Suprapubic skin (tissue), 4 donors: ENCODE data around the gene LRRC46. TPM values are rescaled to one million over a fixed set of nuclear protein-coding genes. Genes with fewer than 3 reads are reported as not detected.

ENCODE experiments used
- DNase-seq, 2 donors: peaks; one replicate each; pipeline ENCODE4 v3.0.0-alpha.2; 2019; ENCODE audit warnings: low spot score in 2 of 2
- H3K27ac ChIP-seq: fragments of 200-600 bp; sonication (generic); one replicate; pipeline ENCODE4 v1.5.1; 2019
- H3K27me3 ChIP-seq: fragments of 200-600 bp; sonication (generic); one replicate; pipeline ENCODE4 v1.5.1; 2019
- H3K36me3 ChIP-seq: fragments of 200-600 bp; sonication (generic); one replicate; pipeline ENCODE4 v1.5.1; 2019
- H3K4me1 ChIP-seq: fragments of 200-600 bp; sonication (generic); one replicate; pipeline ENCODE4 v1.5.1; 2019
- H3K4me3 ChIP-seq: fragments of 200-600 bp; sonication (generic); one replicate; pipeline ENCODE4 v1.5.1; 2019; ENCODE audit warnings: mild to moderate bottlenecking
- H3K9me3 ChIP-seq: fragments of 200-600 bp; sonication (generic); one replicate; pipeline ENCODE4 v1.5.1; 2019
- CTCF ChIP-seq, 2 donors: fragments of 200-600 bp in 1 of 2; fragments of 450-650 bp in 1 of 2; sonication (generic) in 1 of 2; IDR thresholded peaks; one replicate each; pipeline ENCODE4 v1.5.1; 2016 to 2019; ENCODE audit warnings: antibody characterized with exemption in 2 of 2, mild to moderate bottlenecking in 1 of 2, moderate library complexity in 1 of 2
- EP300 ChIP-seq: sonication (generic); formaldehyde crosslinking; IDR thresholded peaks from one replicate; pipeline ENCODE4 v1.6.1; 2017; ENCODE audit warnings: antibody characterized with exemption
- POLR2A ChIP-seq, 2 donors: fragments of 450-650 bp; IDR thresholded peaks; one replicate each; pipeline ENCODE4 v1.6.1; 2017; ENCODE audit warnings: antibody characterized with exemption in 2 of 2, mild to moderate bottlenecking in 2 of 2, moderate library complexity in 2 of 2
- POLR2AphosphoS5 ChIP-seq, 3 donors: sonication (generic); formaldehyde crosslinking; IDR thresholded peaks; one replicate each; pipeline ENCODE4 v1.6.1; 2017; ENCODE audit warnings: antibody characterized with exemption in 3 of 3
- WGBS: methylation state at CpG from one replicate; pipeline ENCODE4 v1.1.5; 2018; 5-methylcytosine and 5-hydroxymethylcytosine counted together
- total RNA-seq, 4 donors: library from RNA; depleted of rRNA; stranded (reverse); fragments of >200 nt; gene quantifications; one replicate each; pipeline ENCODE4 v1.1.0, GENCODE V29; 2016

LRRC46 gene
- total RNA-seq, 4 donors from 2014 or later = not detected

- Histone ChIP-seq H3K27ac (no peak overlapping the region), H3K4me3 (no peak overlapping the region), H3K4me1 (peaks cover 24% of the 10 kb centered on the region), H3K9me3 (no peaks in the 10 kb centered on the region), H3K36me3 (peaks cover 57% of the 10 kb centered on the region), H3K27me3 (no peaks in the 10 kb centered on the region)
- peak; percentile 51 to 75 for DNase-seq
- 53% methylated on average over 9 of the region's 9 CpGs for WGBS
- TF ChIP-seq EP300 (no peak), CTCF (IDR thresholded peaks at IDR 0.05) (no peak), POLR2AphosphoS5 (IDR thresholded peaks at IDR 0.05) (no peak), POLR2A (IDR thresholded peaks at IDR 0.05) (no peak)
Measured at GRCh38 chr17:47810901-47811635, 20.4 kb upstream of the LRRC46 start.

GRCh38 chr17:47811709-47812108 lies 19.8 kb upstream of the LRRC46 start:
- H3K4me1 ChIP-seq = peaks cover 24% of the 10 kb centered on the region
- TF ChIP-seq CTCF (IDR thresholded peaks at IDR 0.05) (no peak), POLR2AphosphoS5 (IDR thresholded peaks at IDR 0.05) (no peak)
- no peak overlapping the region for H3K27ac ChIP-seq
- no peaks in the 10 kb centered on the region for H3K27me3 ChIP-seq
- H3K4me3 ChIP-seq = no peak overlapping the region
- peaks cover 63% of the 10 kb centered on the region for H3K36me3 ChIP-seq
- DNase-seq = peak in 1 of 2 donors; percentile 8
- H3K9me3 ChIP-seq = no peaks in the 10 kb centered on the region
- WGBS = 35% methylated on average over 7 of the region's 7 CpGs

GRCh38 chr17:47812146-47812920 lies 19.1 kb upstream of the LRRC46 start:
- H3K27ac ChIP-seq = no peak overlapping the region
- H3K4me3 ChIP-seq = no peak overlapping the region
- H3K36me3 ChIP-seq = peaks cover 67% of the 10 kb centered on the region
- WGBS = 79% methylated on average over 18 of the region's 18 CpGs
- no peaks in the 10 kb centered on the region for H3K9me3 ChIP-seq
- no peaks in the 10 kb centered on the region for H3K27me3 ChIP-seq
- H3K4me1 ChIP-seq = peaks cover 24% of the 10 kb centered on the region
- DNase-seq = peak; percentile 44 to 57
- no peak for TF ChIP-seq EP300
- no peak for TF ChIP-seq CTCF (IDR thresholded peaks at IDR 0.05)
- TF ChIP-seq POLR2AphosphoS5 (IDR thresholded peaks at IDR 0.05) = no peak
- TF ChIP-seq POLR2A (IDR thresholded peaks at IDR 0.05) = no peak

- WGBS = 92% methylated on average over 10 of the region's 14 CpGs
- Histone ChIP-seq H3K27me3 (no peaks in the 10 kb centered on the region), H3K36me3 (peaks cover 67% of the 10 kb centered on the region), H3K27ac (no peak overlapping the region), H3K4me1 (peaks cover 24% of the 10 kb centered on the region), H3K4me3 (no peak overlapping the region), H3K9me3 (no peaks in the 10 kb centered on the region)
- TF ChIP-seq POLR2A (IDR thresholded peaks at IDR 0.05) (no peak), POLR2AphosphoS5 (IDR thresholded peaks at IDR 0.05) (no peak), EP300 (no peak), CTCF (IDR thresholded peaks at IDR 0.05) (no peak)
- peak; percentile 55 to 71 for DNase-seq
Measured at GRCh38 chr17:47813077-47813476, 18.4 kb upstream of the LRRC46 start.

- TF ChIP-seq POLR2A (IDR thresholded peaks at IDR 0.05) = no peak
- TF ChIP-seq POLR2AphosphoS5 (IDR thresholded peaks at IDR 0.05) = no peak
- no peak overlapping the region for H3K27ac ChIP-seq
- peaks cover 24% of the 10 kb centered on the region for H3K4me1 ChIP-seq
- DNase-seq = peak; percentile 57 to 60
- peaks cover 67% of the 10 kb centered on the region for H3K36me3 ChIP-seq
- WGBS = 89% methylated on average over 7 of the region's 22 CpGs
- no peaks in the 10 kb centered on the region for H3K9me3 ChIP-seq
- no peak overlapping the region for H3K4me3 ChIP-seq
- H3K27me3 ChIP-seq = no peaks in the 10 kb centered on the region
Measured at GRCh38 chr17:47813512-47814031, 17.9 kb upstream of the LRRC46 start.
